Neural cell (in vitro differentiated cells): ENCODE data around the gene SULT1A2. TPM values are rescaled to one million over a fixed set of nuclear protein-coding genes. Genes with fewer than 3 reads are reported as not detected.

Experiments
- H2AFZ ChIP-seq: fragments of 200-600, 300-800 bp; sonication (generic), shearing (Covaris generic); 2 replicates; pipeline ENCODE4 v1.6.0; 2014; ENCODE audit warnings: low read depth, mild to moderate bottlenecking, antibody characterized with exemption, low read length, moderate library complexity
- H3F3A ChIP-seq: fragments of 200-600 bp; shearing (Covaris generic); 2 replicates; pipeline ENCODE4 v1.6.1; 2016; ENCODE audit warnings: mild to moderate bottlenecking, moderate library complexity, mixed read lengths, antibody characterized with exemption, low read length; ENCODE audit not compliant: insufficient read depth, poor library complexity, severe bottlenecking
- H3K27ac ChIP-seq: fragments of 200-600, 300-800 bp; sonication (generic), shearing (Covaris generic); 2 replicates; pipeline ENCODE4 v1.5.1; 2014; ENCODE audit warnings: mild to moderate bottlenecking, low read length, moderate library complexity
- H3K27me3 ChIP-seq: fragments of 300-800, 200-600 bp; sonication (generic), shearing (Covaris generic); 2 replicates; pipeline ENCODE4 v1.6.0; 2014; ENCODE audit warnings: mild to moderate bottlenecking, low read depth, low read length, moderate library complexity; ENCODE audit not compliant: insufficient read depth
- H3K36me3 ChIP-seq: fragments of 300-800, 200-600 bp; sonication (generic), shearing (Covaris generic); 2 replicates; pipeline ENCODE4 v1.5.1; 2014; ENCODE audit warnings: mild to moderate bottlenecking, antibody characterized with exemption, low read length, moderate library complexity; ENCODE audit not compliant: insufficient read depth
- H3K4me2 ChIP-seq: fragments of 300-800, 200-600 bp; sonication (generic), shearing (Covaris generic); 2 replicates; pipeline ENCODE4 v1.6.0; 2014; ENCODE audit warnings: mild to moderate bottlenecking, low read length
- H3K4me3 ChIP-seq: fragments of 300-800, 200-600 bp; sonication (generic), shearing (Covaris generic); 2 replicates; pipeline ENCODE4 v1.5.1; 2014; ENCODE audit warnings: mild to moderate bottlenecking, low read length, moderate library complexity
- H3K79me2 ChIP-seq: fragments of 200-600 bp; shearing (Covaris generic); replicated peaks from 2 replicates; pipeline ENCODE4 v1.6.0; 2014; ENCODE audit warnings: mild to moderate bottlenecking, low read length, moderate library complexity; ENCODE audit not compliant: insufficient read depth
- H3K9ac ChIP-seq: fragments of 300-800, 200-600 bp; sonication (generic), shearing (Covaris generic); 2 replicates; pipeline ENCODE4 v1.6.1; 2016; ENCODE audit warnings: mild to moderate bottlenecking, low read length, mixed read lengths
- H3K9me2 ChIP-seq: fragments of 200-600 bp; shearing (Covaris generic); 2 replicates; pipeline ENCODE4 v1.6.1; 2016; ENCODE audit warnings: mild to moderate bottlenecking, low read length, mixed read lengths; ENCODE audit not compliant: insufficient read depth
- H3K9me3 ChIP-seq: fragments of 200-600, 300-800 bp; sonication (generic), shearing (Covaris generic); 2 replicates; pipeline ENCODE4 v1.6.1; 2016; ENCODE audit warnings: mild to moderate bottlenecking, mixed run types, low read length, moderate library complexity, mixed read lengths
- H4K20me1 ChIP-seq: fragments of 200-600 bp; shearing (Covaris generic); 2 replicates; pipeline ENCODE4 v1.6.1; 2016; ENCODE audit warnings: mild to moderate bottlenecking, mixed run types; ENCODE audit not compliant: insufficient read depth
- CTCF ChIP-seq: fragments of 450-650 bp; IDR thresholded peaks from 2 replicates; pipeline ENCODE4 v1.5.1; 2014; ENCODE audit warnings: antibody characterized with exemption, mild to moderate bottlenecking, moderate library complexity; ENCODE audit not compliant: poor library complexity, severe bottlenecking
- EP300 ChIP-seq: fragments of 450-650 bp; conservative IDR thresholded peaks from 2 replicates; pipeline ENCODE4 v1.6.1; 2014; ENCODE audit warnings: antibody characterized with exemption, mild to moderate bottlenecking, moderate library complexity; ENCODE audit not compliant: poor library complexity, severe bottlenecking
- EZH2 ChIP-seq: fragments of 200-600, 300-800 bp; shearing (Covaris generic), sonication (generic); IDR thresholded peaks from 2 replicates; pipeline ENCODE4 v1.6.1; 2014; ENCODE audit warnings: antibody characterized with exemption, low read length, borderline replicate concordance, mild to moderate bottlenecking; ENCODE audit not compliant: insufficient read depth, poor library complexity, severe bottlenecking
- MXI1 ChIP-seq: fragments of 450-650 bp; conservative IDR thresholded peaks from 2 replicates; pipeline ENCODE4 v1.6.1; 2014; ENCODE audit warnings: antibody characterized with exemption, mild to moderate bottlenecking; ENCODE audit not compliant: poor library complexity, severe bottlenecking
- POLR2AphosphoS5 ChIP-seq: IDR thresholded peaks from 2 replicates; pipeline ENCODE4 v1.6.1; 2012
- RAD21 ChIP-seq: fragments of 450-650 bp; conservative IDR thresholded peaks from 2 replicates; pipeline ENCODE4 v1.6.1; 2014; ENCODE audit warnings: antibody characterized with exemption, mild to moderate bottlenecking, moderate library complexity
- REST ChIP-seq: IDR thresholded peaks from 2 replicates; pipeline ENCODE4 v1.6.1; 2012; ENCODE audit warnings: borderline replicate concordance
- SMC3 ChIP-seq: fragments of 450-650 bp; conservative IDR thresholded peaks from 2 replicates; pipeline ENCODE4 v1.6.1; 2014; ENCODE audit warnings: antibody characterized with exemption, mild to moderate bottlenecking, moderate library complexity; ENCODE audit not compliant: poor library complexity
- TAF1 ChIP-seq: IDR thresholded peaks from 2 replicates; pipeline ENCODE4 v1.6.1; 2012; ENCODE audit warnings: low read depth
- polyA plus RNA-seq: library from polyadenylated mRNA; depleted of rRNA; stranded (reverse); fragments of >200 nt; gene quantifications from 2 replicates; pipeline ENCODE4 v1.2.3, GENCODE V29; 2014

The SULT1A2 gene
- polyA plus RNA-seq, 1 donor from 2014 or later = not detected

GRCh38 chr16:28563218-28563617 is 33.6 kb downstream of the SULT1A2 start:
- H3K9me3 ChIP-seq = no peaks in the 10 kb centered on the region
- H3K27me3 ChIP-seq = no peaks in the 10 kb centered on the region
- no peaks in the 10 kb centered on the region for H4K20me1 ChIP-seq
- TF ChIP-seq EZH2 (no peak), MXI1 (no peak), POLR2AphosphoS5 (no peak), SMC3 (no peak), RAD21 (no peak), CTCF (no peak), EP300 (no peak)
- H2AFZ ChIP-seq = no peak overlapping the region
- no peaks in the 10 kb centered on the region for H3K79me2 ChIP-seq
- H3K4me3 ChIP-seq = no peak overlapping the region
- H3K9me2 ChIP-seq = no peaks in the 10 kb centered on the region
- H3K36me3 ChIP-seq = no peaks in the 10 kb centered on the region
- no peaks in the 10 kb centered on the region for H3F3A ChIP-seq
- H3K27ac ChIP-seq = no peak overlapping the region
- no peak overlapping the region for H3K4me2 ChIP-seq
- H3K9ac ChIP-seq = no peak overlapping the region

GRCh38 chr16:28562199-28562598 is 34.7 kb downstream of the SULT1A2 start:
- H3K9me3 ChIP-seq = no peaks in the 10 kb centered on the region
- H3K9ac ChIP-seq = no peak overlapping the region
- TF ChIP-seq RAD21 = no peak
- TF ChIP-seq TAF1 = no peak
- TF ChIP-seq CTCF = no peak
- TF ChIP-seq SMC3 = no peak
- TF ChIP-seq POLR2AphosphoS5 = no peak
- no peak for TF ChIP-seq EZH2
- TF ChIP-seq MXI1 = no peak
- TF ChIP-seq EP300 = no peak
- no peak for TF ChIP-seq REST
- H3K27me3 ChIP-seq = no peaks in the 10 kb centered on the region
- no peak overlapping the region for H3K4me2 ChIP-seq
- H3K27ac ChIP-seq = no peak overlapping the region
- H3F3A ChIP-seq = no peaks in the 10 kb centered on the region
- no peaks in the 10 kb centered on the region for H3K36me3 ChIP-seq
- H3K9me2 ChIP-seq = no peaks in the 10 kb centered on the region
- H2AFZ ChIP-seq = no peak overlapping the region
- H4K20me1 ChIP-seq = no peaks in the 10 kb centered on the region
- H3K79me2 ChIP-seq = no peaks in the 10 kb centered on the region
- no peak overlapping the region for H3K4me3 ChIP-seq
